Ureter (tissue), 1 donor: ENCODE measurements around the gene MAP2. TPM values are rescaled to one million over a fixed set of nuclear protein-coding genes. Genes with fewer than 3 reads are reported as not detected.
"Not testable (repeated sequence)": the region's sequence is repeated elsewhere in the genome, so short reads cannot be mapped to it uniquely, and the experiment has no call there.

Experiments used
- DNase-seq: peaks from one replicate; pipeline ENCODE4 v3.0.0-alpha.2; 2020; ENCODE audit warnings: low spot score
- total RNA-seq: library from RNA; stranded (reverse); gene quantifications from one replicate; pipeline ENCODE4 v1.2.4, GENCODE V29; 2023
- donor health status: DM: yes; HTN: yes; CAD: no.

Gene MAP2
- total RNA-seq, 1 donor from 2014 or later = 3.0 TPM

- no peak for DNase-seq
Measured at GRCh38 chr2:209592106-209592505, 168.3 kb downstream of the MAP2 start.

DNA sequence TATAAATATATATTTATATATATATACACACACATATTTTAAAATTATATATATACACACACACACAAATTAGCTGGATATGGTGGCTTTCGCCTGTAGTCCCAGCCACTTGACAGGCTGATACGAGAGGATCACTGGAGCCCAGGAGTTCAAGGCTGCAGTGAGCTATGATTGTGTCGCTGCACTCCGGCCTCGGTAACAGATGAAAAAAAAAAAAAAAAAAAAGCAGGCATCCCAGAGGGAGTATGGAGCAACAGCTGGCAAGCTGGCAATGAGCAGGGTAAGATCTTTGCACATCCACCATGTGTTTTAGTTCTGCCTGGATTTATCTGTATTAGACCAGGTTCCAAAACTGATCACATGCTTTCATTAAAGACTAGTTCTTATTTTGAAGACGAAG is 170.1 kb downstream of the MAP2 start:
- DNase-seq = no peak

DNA sequence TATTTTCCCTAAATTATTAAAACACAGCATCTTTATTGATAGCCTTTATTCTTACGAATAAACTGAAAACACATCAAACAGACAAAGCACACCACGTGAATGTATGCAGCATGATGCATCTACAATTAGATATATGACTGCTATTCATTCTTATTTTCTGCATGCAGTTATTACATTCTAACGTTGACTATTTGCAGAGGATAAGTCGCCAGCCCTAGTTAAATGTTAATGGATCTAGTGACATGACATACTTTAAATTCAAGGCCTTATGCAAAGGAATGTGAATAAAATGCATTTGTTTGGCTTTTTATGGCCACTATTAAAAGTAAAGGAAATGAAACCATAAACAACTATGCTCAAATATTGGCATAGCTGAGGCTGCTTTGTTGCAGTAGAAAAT is 172.4 kb downstream of the MAP2 start:
- no peak for DNase-seq

DNA sequence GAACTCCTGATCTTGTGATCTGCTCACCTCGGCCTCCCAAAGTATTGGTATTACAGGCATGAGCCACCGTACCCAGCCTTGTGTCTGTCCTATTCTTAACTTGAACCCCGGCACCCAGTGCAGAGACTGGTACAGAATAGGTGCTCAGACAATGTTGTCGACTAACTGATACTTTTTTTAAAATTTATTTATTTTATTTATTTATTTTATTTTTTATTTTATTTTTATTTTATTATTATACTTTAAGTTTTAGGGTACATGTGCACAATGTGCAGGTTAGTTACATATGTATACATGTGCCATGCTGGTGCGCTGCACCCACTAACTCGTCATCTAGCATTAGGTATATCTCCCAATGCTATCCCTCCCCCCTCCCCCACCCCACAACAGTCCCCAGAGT is 174.4 kb downstream of the MAP2 start:
- not testable (repeated sequence) for DNase-seq

DNA sequence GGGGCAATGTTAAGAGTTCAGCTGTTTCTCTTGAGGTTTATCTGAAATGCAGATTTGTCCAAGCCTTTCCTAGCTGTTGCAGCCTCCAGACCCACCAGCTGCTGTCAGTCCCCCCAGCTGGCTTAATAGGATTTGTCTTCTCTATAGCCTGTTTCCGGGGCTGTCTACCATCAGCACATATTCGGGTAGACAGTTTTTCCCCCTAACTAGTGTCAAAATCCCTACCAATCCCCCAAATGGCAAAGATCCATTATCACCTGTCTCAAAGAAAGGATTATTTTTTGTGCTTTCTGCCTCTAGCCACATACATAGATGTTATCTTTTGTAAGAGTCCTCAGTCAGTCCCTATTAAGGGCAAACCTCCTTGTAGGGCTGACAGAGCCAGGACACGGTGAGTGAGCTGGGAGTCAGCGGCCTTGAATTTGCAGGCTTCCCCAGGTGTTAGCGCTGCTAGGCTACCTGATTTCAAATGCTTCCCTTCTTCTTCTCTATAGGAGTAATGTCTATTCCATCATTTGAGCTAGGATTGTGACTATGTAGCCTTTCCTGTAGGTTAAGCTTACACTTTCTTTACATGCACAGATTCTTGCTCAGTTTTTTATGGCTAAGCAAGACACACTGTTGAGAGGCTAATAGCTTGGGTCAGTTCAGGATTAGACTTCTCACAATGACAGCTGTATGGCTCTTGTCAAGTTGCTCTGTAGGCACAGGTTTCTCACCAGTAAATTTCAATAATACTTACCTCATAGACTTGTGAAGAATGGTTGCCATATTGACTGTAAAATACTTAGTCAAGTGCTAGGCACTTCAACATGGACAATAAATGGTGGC is 176.7 kb downstream of the MAP2 start:
- no peak for DNase-seq

- DNase-seq = no peak
Measured at GRCh38 chr2:209601497-209601896, 177.7 kb downstream of the MAP2 start.

DNA sequence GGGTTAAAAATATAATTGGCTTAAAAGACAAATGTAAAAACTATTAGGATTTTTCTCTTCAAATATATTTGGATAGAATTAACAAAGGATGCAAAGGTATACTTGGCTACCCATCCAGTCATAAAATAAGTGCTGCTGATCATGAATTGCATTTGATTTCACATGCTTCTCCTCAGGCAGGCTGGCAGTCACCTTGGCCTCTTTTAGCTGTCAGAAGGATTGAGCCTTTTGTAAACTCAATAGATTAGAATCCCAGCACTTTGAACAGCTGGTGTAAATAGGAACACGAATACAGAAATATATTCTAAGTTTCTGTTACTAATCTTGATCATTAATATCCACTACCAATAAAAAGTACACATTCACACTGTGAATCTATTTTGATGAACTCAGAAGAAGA is 178.4 kb downstream of the MAP2 start:
- no peak for DNase-seq

DNA sequence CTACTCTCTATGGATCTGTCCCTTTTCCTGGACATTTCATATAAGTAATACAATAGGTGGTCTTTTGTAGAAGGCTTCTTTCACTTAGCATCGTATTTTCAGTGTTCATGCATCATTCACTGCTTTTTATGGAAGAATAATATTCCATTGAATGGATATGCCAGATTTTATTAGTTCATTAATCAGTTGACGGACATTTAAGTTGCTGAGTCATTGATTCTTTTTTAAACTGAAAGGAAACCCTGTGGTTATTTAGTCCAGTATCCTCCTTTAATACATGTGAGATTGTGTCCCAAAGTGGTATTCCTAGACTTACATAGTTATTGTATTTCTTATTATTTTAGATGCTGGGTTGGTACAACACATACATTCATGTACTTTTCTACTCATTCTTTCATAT is 185.7 kb downstream of the MAP2 start:
- no peak for DNase-seq

GRCh38 chr2:209610631-209611030 is 186.8 kb downstream of the MAP2 start:
- DNase-seq = no peak

GRCh38 chr2:209613649-209614305 is 189.9 kb downstream of the MAP2 start:
- no peak for DNase-seq

DNA sequence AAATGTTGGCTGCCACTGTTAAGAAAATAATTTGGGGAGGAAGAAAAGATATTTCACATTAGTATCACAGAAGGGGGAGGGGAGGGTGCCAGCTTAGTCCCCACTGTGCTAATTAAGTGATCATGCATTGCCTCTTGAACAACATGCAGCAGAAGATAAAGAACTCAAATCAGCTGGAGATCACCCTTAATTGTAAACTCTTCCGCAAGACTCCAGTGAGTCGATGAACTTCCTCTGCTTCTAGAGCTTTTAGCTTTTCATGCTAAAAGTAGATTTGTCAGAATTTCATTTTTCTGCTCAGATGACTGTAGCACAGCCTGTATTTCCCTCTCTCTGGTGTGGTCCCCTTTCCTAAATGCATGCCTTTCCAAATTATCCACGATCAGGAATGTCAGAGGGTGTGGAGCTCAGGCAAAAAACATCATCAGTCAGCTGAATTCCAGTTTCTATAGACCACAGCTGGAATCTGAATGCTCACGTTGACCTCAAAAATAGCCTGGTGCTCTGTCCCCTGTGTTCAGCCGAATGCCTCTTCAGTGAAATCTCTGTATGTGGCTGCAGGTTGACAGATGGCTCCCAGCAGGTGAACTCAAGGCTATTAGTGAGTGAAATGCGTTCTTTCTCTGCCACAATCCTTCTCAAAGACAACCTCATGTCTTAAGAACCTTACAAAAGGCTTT is 191.0 kb downstream of the MAP2 start:
- DNase-seq = no peak

DNA sequence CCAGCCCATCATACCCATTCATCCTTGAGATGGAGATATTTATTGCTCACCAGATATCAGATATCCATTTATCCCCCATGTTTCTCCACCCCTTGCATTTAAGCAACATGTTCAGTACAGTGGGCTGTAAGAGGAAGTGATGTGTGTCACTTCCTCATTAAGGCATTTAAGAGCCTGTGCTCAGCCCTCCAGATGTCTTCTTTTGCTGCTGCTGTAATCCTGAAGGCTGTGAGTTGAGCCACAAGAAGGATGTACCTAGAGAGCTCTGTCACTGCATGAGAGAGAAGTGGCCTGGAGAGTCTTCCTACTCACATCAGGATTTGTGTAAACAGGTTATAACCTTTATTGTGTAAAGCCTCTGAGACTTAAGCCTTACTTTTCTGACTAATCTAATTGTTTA is 195.9 kb downstream of the MAP2 start:
- no peak for DNase-seq

DNA sequence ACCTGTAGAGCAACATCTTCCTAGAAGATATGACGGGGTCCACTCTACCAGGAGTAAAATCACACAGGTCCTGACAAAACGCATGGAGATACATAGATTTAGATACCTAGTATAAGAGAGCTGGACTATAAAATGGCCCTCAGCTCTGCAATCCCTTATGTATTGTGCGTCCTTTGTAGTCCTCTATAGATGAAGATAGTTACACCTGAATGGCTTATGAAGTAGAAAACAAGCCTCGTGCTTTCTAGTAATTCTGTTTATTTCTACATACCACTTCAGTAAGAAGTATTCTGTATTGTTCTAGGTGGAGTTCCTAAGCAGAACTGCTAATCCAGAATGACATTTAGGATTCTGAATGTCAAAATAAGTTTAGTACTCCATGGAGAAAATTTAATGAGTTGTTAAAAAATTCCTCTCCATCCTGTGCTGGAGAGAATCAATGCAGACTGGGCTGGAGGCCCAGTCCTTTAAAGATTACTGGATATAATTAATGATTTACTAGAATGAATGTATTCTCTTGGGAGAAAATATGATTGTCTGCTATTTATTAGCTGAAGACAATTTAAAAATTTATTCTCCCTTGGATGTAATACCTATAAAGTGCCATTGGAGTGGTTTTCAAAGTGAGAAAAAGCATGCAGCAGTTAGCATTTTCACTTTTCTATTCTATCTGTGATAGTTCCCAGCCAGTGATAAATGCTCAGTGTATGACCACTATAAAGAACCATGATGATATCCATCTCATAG is 200.5 kb downstream of the MAP2 start:
- DNase-seq = no peak

GRCh38 chr2:209629597-209629996 is 205.8 kb downstream of the MAP2 start:
- DNase-seq = no peak

DNA sequence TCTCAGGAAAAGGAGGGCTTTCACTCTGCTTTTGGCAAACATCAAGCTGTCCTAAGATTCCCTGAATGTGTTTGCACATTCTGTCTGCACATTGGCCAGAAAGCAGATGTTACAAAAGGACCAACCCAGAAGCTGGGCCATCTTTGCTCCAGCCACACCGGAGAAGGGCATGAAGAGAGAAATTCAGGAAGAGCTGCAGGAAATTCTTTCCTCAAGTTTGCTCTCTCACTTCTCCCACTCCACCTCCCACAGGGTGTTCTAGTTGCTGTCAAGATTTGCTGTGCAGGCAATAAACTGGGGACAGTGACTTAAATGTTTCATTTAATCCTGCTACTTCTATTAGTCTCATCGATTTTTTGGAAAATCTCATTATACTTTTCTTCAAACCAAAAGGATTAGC is 210.1 kb downstream of the MAP2 start:
- no peak for DNase-seq

GRCh38 chr2:209636076-209636475 is 212.2 kb downstream of the MAP2 start:
- no peak for DNase-seq

DNA sequence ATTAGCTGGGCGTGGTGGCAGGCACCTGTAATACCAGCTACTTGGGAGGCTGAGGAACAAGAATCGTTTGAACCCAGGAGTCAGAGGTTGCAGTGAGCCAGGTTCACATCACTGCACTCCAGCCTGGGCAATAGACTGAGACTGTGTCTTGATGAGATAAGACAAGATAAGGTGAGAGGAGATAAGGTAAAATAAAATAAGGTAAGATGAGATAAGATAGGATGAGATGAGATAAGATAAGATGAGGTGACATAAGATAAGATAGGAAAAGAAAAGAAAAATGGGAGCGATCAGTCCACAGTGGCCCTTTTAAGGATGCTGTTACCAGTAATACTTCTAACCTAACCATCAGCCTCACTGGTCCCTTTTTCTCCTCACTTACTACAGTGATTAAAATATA is 213.4 kb downstream of the MAP2 start:
- no peak for DNase-seq

- no peak for DNase-seq
Measured at GRCh38 chr2:209638346-209638745, 214.5 kb downstream of the MAP2 start.

GRCh38 chr2:209640358-209640757 is 216.5 kb downstream of the MAP2 start:
- DNase-seq = no peak

- DNase-seq = no peak
Measured at GRCh38 chr2:209642146-209642820, 218.4 kb downstream of the MAP2 start.

- DNase-seq = no peak
Measured at GRCh38 chr2:209644842-209645241, 221.0 kb downstream of the MAP2 start.

- DNase-seq = no peak
Measured at GRCh38 chr2:209648714-209649113, 224.9 kb downstream of the MAP2 start.
